Neural cell (in vitro differentiated cells): ENCODE data around the gene RIC8B.

Source experiments
- CTCF ChIP-seq: fragments of 450-650 bp; IDR thresholded peaks from 2 replicates; pipeline ENCODE4 v1.5.1; 2014; ENCODE audit warnings: antibody characterized with exemption, mild to moderate bottlenecking, moderate library complexity; ENCODE audit not compliant: poor library complexity, severe bottlenecking
- EZH2 ChIP-seq: fragments of 200-600, 300-800 bp; shearing (Covaris generic), sonication (generic); IDR thresholded peaks from 2 replicates; pipeline ENCODE4 v1.6.1; 2014; ENCODE audit warnings: antibody characterized with exemption, low read length, borderline replicate concordance, mild to moderate bottlenecking; ENCODE audit not compliant: insufficient read depth, poor library complexity, severe bottlenecking

GRCh38 chr12:106791531-106791930, 17.0 kb downstream of the RIC8B start:
- TF ChIP-seq EZH2 = no peak
- no peak for TF ChIP-seq CTCF
